Measurements from ENCODE around the gene PES1.
"Not testable (repeated sequence)": the region's sequence is repeated elsewhere in the genome, so short reads cannot be mapped to it uniquely, and the experiment has no call there.

PES1 gene

DNA sequence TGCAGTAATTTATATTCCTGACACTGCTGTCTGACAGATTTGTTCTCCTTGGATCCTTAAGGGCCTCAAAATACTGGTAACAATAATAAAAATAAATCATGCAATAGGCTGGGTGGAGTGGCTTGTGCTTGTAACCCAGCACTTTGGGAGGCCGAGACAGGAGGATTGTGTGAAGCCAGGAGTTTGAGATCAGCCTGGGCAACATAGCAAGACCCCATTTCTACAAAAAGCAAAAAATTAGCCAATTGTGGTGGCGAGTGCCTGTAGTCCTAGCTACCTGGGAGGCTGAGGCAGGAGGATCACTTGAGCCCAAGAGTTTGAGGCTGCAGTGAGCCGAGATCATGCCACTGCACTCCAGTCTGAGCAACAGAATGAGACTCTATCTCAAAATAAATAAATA, 39.9 kb downstream of the PES1 start:
- DNase-seq, result not testable (repeated sequence)

- no peak for DNase-seq
These were observed 44.5 kb downstream of the PES1 start for GRCh38 chr22:30547188-30547587.

DNA sequence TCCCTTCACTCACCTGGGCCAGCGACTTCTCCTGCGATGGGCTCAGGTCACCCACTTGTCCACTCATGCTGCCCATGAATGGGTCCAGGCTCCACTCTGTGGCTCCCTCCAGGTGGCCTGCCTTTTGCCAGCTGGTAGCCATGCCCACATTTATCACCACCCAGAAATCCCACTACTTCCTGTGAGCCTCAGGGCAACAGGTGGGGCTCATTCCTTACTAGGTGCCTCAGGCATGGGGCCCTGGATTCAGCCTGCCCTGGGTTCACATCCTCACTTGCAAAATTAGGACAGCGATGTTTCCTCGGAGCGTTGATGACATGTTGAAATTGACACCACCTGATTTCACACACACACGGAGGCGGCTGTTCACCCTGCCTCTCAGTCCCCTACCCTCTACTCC, 45.1 kb downstream of the PES1 start, which contains the start of gene SEC14L6:
TSS of gene SEC14L6 (minus strand) at position 126 of the 400 bp plus-strand sequence. CDS start at position 67, 59 bp downstream.
- DNase-seq, result no peak

- DNase-seq, result no peak
These were observed 48.9 kb downstream of the PES1 start for GRCh38 chr22:30542811-30543188.

- DNase-seq, result no peak
These were observed 49.5 kb downstream of the PES1 start for GRCh38 chr22:30541961-30542810.

DNA sequence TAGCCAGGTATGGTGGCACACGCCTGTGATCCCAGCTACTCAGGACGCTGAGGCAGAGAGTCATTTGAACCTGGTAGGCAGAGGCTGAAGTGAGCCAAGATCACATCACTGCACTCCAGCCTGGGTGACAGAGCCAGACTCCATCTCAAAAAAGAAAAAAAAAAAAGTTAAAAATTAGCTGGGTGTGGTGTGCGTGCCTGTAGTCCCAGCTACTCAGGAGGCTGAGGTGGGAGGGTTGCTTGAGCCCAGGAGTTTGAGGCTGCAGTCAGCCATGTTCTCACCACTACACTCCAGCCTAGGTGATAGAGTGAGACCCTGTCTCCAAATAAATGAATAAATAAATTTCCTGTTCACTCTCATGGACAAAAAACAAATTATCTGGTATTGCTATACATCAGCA, 50.2 kb downstream of the PES1 start:
- DNase-seq, result not testable (repeated sequence)

DNA sequence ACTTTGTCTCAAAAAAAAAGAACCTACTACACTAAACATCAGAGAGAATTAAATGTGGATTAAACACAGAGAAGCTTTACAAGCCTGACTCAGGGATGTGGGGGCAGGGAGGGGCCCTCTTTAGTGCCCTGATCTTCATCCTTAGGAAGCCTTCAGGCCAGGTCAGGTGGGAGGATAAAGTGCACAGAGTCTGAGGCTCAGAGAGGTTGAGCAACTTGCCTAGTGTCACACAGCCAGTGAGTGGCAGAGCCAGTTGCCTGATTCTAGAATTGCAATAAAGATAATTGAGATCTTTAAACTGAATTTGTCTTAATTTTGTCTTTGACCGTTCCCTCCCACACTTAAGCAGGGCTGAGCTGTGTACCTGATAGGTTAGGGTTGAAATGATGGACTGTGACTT, 52.3 kb downstream of the PES1 start:
- DNase-seq, result no peak

- no peak for DNase-seq
These were observed 53.4 kb downstream of the PES1 start for GRCh38 chr22:30538280-30538679.

DNA sequence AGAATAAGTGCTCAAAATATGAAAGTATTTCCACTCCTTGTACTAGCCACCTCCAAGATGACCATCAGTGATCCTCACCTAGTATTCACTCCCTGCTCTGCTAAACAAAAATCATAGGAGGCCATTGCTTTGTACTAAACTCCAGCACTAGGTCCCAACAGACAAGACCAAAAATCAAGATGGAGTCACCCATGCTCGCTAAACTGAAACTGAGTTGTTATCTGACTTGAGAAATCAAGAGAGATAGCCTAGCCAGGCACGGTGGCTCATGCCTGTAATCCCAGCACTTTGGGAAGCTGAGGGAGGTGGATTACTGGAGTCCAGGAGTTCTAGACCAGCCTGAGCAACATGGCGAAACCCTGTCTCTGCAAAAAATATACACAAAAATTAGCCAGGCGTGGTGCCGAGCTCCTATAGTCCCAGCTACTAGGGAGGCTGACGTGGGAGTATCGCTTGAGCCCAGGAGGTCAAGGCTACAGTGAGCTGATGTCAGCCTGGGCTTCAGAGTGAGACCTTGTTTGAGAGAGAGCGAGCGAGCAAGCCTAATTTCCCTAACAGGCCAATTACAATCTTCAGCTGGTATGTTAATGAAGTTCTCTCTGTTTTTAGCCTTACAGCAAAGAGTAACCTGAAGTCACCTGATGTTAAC, 54.5 kb downstream of the PES1 start:
- DNase-seq, result no peak

- DNase-seq, result no peak
These were observed 56.5 kb downstream of the PES1 start for GRCh38 chr22:30535182-30535581.

DNA sequence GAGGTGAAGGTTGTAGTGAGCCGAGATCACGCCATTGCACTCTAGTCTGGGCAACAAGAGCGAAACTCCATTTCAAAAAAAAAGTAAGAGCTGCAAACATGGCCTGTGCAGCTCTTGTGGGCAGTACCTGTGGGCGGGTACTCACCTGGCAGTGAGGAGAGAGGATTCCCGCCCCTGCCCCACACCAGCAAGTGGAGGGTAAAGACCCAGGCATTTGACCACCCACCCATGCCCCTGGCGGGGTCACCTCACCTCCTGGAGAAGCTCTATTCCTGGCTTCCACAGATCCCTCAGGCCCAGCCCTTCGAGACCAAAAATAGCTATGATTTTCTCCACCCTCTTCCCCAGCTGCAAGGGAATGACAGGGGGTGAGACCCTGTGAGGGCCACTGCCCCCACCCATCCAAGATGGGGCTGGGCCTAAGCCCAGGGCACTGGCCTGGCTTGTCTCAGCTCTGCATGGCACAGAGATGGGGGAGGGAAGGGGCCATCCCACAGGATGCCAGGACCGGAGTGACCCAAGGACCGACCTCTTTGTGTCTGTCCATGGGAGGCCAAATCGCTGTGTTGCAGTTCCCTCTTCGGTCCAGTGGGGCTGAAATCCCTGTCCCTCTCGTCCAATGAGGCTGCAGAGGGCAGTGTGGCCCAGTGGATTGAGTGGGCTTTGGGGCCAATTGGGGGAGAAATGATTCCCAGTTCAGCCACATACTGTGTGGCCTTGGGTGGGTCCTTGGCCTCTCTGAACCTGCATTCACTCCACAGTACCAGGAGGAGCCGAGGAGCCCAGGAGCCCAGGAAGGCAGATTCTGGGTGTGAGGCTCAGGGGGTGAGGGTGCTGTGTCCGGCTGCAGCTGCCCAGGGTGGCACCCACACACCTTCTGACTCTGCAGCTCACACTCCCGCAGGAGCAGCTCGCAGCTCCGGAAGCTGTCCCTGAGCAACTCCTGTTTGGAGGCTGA, 59.8 kb downstream of the PES1 start:
- DNase-seq, result no peak

DNA sequence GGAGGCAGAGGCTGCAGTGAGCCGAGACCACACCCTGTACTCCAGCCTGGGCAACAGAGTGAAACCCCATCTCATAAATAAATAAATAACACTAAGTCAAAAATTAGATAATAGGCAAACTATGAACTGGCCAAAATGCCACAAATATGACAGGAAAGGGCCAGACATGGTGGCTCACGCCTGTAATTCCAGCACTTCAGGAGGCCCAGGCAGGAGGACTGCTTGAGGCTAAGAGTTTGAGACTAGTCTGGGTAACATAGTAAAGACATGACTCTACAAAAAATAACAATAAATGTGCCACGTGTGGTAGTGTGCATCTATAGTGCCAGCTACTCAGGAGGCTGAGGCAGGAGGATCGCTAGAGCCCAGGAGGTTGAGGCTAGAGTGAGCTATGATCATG, 65.1 kb downstream of the PES1 start:
- no peak for DNase-seq

All from CD4-positive, alpha-beta T cell treated with Interleukin-1 beta for 1 hour (primary cell).